ENCODE measurements around the gene R3HCC1L.
"Not testable (repeated sequence)": the region's sequence is repeated elsewhere in the genome, so short reads cannot be mapped to it uniquely, and the experiment has no call there.

The R3HCC1L gene

DNA sequence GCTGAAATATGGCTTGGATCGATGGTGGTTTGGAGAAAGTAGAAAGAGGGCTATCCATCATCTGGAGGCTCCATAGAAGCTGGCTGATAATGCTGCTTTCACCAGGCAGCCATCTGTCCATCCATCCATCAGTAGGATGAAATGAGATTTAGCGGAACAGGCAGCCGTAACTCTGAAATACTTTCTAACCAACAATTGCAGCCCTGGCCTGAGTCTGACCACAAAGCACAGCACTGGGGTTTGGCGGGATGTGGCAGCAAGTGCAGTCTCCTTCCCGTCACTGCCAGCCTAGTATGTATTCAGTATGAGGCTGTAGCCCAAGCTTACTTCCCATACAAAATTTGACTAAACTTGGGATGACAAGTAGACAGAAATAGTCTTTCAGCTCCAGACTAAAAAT, 38.0 kb downstream of the R3HCC1L start:
- no peak for DNase-seq (ENCODE audit: low spot score)

DNA sequence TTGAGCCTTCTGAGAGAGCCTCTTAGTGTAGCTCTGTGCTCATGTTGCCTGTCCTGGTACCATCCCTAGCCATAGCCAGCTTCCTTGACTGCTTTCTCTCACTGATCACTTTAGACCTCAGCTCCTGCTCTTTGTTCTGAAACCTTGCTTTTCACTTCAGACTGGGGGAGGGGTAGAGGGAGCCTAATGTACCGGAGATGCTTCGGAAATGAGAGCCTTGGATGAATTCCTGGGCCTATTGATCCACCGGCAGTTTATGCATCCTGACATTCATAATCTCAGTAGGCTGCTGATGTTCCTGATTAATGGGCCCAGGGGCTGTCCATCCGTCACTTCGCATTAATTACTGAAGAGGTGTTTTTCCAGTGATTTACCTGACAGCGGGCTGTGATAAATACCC, 38.8 kb downstream of the R3HCC1L start:
- DNase-seq (ENCODE audit: low spot score), result no peak

DNA sequence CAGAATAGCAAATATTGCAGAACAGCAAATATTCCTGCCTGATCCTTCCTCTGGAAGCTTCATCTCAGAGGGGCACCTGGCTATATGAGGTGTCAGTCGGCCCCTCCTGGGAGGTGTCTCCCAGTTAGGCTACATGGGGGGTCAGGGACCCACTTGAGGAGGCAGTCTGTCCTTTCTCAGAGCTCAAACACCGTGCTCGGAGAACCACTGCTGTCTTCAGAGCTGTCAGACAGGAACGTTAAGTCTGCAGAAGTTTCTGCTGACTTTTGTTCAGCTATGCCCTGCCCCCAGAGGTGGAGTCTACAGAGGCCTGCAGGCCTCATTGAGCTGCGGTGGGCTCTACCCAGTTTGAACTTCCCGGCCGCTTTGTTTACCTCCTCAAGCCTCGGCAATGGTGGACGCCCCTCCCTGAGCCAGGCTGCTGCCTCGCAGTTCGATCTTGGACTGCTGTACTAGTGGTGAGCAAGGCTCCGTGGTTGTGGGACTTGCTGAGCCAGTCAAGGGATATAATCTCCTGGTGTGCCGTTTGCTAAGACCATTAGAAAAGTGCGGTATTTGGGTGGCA, 48.0 kb downstream of the R3HCC1L start:
- DNase-seq (ENCODE audit: low spot score), result not testable (repeated sequence)

- no peak for DNase-seq (ENCODE audit: low spot score)
Observed at GRCh38 chr10:98186681-98187080, 52.2 kb downstream of the R3HCC1L start.

- not testable (repeated sequence) for DNase-seq (ENCODE audit: low spot score)
Observed at GRCh38 chr10:98190773-98191172, 56.3 kb downstream of the R3HCC1L start.

- DNase-seq (ENCODE audit: low spot score), result no peak
Observed at GRCh38 chr10:98193037-98193436, 58.6 kb downstream of the R3HCC1L start.

DNA sequence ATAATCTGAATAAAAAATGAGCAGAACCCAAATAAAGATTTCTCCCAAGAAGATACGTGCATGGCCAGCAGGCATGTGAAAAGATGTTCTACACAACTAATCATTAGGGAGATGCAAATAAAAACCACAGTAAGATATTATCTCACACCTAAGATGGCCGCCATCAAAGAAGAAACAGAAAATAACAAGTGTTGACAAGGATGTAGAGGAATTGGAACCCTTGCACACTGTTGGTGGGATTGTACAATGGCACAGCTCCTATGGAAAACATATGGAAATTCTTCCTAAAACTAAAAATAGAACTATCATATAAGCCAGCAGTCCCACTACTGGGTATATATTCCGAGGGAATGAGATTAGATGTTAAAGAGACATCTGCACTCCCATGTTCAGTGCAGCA, 60.2 kb downstream of the R3HCC1L start:
- DNase-seq (ENCODE audit: low spot score), result no peak

- no peak for DNase-seq (ENCODE audit: low spot score)
Observed at GRCh38 chr10:98195120-98195519, 60.7 kb downstream of the R3HCC1L start.

GRCh38 chr10:98196985-98197384, 62.5 kb downstream of the R3HCC1L start:
- no peak for DNase-seq (ENCODE audit: low spot score)

DNA sequence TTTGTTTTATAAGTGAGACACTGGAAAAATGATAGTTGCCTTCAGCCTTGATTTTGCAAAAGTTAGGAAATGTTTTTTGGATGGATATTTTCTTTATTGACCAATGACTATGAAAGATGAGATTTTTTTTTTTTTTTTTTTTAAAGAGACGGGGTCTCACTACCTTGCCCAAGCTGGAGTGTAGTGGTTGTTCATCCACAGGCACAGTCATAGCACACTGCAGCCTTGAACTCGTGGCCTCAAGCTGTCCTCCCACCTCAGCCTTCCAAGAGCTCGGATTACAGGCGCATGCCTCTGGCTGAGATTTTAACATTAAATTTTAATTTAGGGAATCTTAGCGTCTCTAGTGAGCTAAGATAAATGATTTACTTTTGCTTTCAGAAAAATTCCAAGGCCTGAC, 67.3 kb downstream of the R3HCC1L start:
- DNase-seq (ENCODE audit: low spot score), result no peak

DNA sequence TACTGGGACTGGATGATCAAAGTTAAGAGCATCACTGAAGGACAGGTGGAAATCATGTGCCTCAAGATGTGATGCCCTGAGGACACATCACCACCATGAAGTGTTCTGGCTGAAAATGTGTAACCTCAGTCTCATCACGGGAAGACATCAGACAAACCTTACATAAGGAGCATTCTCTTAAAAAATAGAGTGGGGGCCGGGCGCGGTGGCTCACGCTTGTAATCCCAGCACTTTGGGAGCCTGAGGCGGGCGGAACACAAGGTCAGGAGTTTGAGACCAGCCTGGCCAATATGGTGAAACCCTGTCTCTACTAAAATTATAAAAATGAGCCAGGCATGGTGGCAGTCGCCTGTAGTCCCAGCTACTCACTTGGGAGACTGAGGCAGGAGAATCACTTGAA, 67.9 kb downstream of the R3HCC1L start:
- no peak for DNase-seq (ENCODE audit: low spot score)

GRCh38 chr10:98205351-98205750, 70.9 kb downstream of the R3HCC1L start:
- DNase-seq (ENCODE audit: low spot score), result no peak

- DNase-seq (ENCODE audit: low spot score), result no peak
Observed at GRCh38 chr10:98208925-98209324, 74.5 kb downstream of the R3HCC1L start.

- DNase-seq (ENCODE audit: low spot score), result no peak
Observed at GRCh38 chr10:98209441-98209840, 75.0 kb downstream of the R3HCC1L start.

DNA sequence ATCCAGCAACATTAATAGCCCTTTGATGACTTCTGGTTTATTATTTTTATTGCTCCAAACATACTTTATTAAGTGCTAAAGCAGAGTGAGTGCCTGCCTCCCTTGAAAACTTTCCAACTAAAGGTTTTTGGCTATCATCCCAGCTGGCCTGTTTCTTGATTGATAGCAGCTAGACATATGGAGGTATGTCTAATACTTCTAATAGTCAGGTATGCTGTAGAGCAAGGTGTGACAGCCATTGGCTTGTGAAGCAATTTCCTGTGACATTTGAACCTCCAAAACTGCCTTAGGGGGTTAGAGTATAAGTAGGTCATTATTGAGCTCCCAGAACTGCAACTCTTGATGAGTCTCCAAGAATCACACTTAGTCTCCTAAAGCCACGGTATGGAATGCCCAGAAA, 77.7 kb downstream of the R3HCC1L start:
- no peak for DNase-seq (ENCODE audit: low spot score)

- no peak for DNase-seq (ENCODE audit: low spot score)
Observed at GRCh38 chr10:98213740-98214139, 79.3 kb downstream of the R3HCC1L start.

- no peak for DNase-seq (ENCODE audit: low spot score)
Observed at GRCh38 chr10:98215373-98215772, 80.9 kb downstream of the R3HCC1L start.

- no peak for DNase-seq (ENCODE audit: low spot score)
Observed at GRCh38 chr10:98217801-98218200, 83.3 kb downstream of the R3HCC1L start.

- no peak for DNase-seq (ENCODE audit: low spot score)
Observed at GRCh38 chr10:98223874-98224273, 89.4 kb downstream of the R3HCC1L start.

DNA sequence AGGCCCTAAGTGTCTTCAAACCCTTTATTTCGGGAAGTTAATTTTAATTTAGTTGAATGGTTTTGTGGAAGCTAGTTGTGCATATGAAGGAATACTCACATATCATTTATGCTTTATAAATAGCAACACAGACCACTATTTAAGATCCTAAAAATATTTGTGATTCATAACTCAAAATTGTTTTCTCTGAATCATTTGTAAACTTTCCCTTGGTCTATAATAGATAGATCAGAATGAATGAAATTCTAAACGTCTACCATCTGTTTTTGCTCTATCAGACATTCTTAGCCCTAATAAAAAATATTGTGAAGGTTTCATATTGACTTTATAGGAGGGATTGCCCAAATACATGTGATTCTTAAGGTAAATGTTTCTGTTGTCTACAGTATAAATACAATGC, 90.1 kb downstream of the R3HCC1L start:
- peak; percentile 42 for DNase-seq (ENCODE audit: low spot score)

- no peak for DNase-seq (ENCODE audit: low spot score)
Observed at GRCh38 chr10:98224996-98225395, 90.5 kb downstream of the R3HCC1L start.

GRCh38 chr10:98226508-98227144, 92.2 kb downstream of the R3HCC1L start:
- DNase-seq (ENCODE audit: low spot score), result no peak

- not testable (repeated sequence) for DNase-seq (ENCODE audit: low spot score)
Observed at GRCh38 chr10:98227713-98228112, 93.3 kb downstream of the R3HCC1L start.

- DNase-seq (ENCODE audit: low spot score), result not testable (repeated sequence)
Observed at GRCh38 chr10:98228266-98228665, 93.8 kb downstream of the R3HCC1L start.
